ENCODE results near the gene KRT2. TPM values are rescaled to one million over a fixed set of nuclear protein-coding genes. Genes with fewer than 3 reads are reported as not detected.

The KRT2 gene
- total and polyA plus RNA-seq, 8 donors: not detected

DNA sequence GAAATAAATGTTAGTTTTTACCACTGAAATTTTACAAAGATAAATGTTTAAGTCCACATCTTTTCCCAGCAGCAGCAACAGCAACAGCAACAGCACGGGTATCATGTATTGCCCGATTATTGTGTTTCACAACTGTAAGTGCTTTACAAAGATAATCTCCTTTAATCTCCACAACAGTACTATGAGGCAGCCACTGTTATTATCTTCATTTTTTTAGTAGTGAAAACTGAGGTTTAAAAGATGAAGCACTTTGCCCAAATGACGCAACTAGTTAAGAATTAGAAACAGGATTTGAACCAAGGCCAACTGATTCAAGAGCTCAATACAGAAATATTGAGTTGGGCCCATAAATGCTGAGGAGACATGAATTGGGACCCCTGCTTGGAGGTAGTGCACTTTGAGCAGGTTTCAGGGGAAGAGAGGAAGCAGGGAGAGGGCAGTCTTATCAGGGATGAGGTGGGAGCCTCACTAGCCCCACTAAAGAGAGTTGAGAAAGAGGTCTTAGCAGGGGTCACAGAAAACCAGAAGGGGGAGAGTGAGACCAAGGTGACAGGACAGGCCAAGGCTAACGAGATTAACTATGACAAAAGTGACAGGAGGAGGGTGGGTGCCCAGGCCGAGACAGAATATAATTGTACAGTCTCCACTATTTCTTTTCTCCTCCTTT, 15.3 kb downstream of the KRT2 start:
- Histone ChIP-seq H3K9me3 (no peaks in the 10 kb centered on the region), H3K27ac (no peak overlapping the region), H3K4me1 (no peaks in the 10 kb centered on the region), H3K4me3 (no peak overlapping the region), H3K27me3 (no peaks in the 10 kb centered on the region), H3K36me3 (no peaks in the 10 kb centered on the region)
- ATAC-seq: no peak
- TF ChIP-seq CTCF (IDR thresholded peaks at IDR 0.05): no peak
- DNase-seq: no peak
- intact Hi-C loops (cut with DNase I): no loop called here

DNA sequence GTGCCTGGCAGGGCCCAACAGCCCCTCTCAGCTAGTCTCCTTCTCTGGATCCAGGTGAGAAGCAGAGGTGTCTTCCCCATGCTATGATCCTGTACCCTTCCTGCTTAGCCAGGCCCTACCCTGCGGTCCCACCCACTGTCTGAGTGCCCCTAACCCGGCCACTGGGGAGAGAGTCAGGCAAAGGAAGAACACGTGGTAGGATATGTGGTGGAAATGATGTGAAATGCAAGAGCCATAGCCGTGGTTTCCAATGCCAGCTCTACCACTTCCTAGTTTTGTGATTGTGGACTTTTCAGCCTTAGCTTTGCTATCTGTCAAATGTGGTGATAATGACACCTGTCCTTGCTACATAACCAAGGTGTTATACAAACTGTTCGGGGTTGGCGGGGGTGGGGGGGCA, 15.8 kb downstream of the KRT2 start:
- DNase-seq: no peak
- TF ChIP-seq CTCF (IDR thresholded peaks at IDR 0.05): no peak
- no peaks in the 10 kb centered on the region for H3K36me3 ChIP-seq

GRCh38 chr12:52634266-52635056, 17.6 kb downstream of the KRT2 start:
- no peaks in the 10 kb centered on the region for H3K4me1 ChIP-seq
- no peaks in the 10 kb centered on the region for H3K36me3 ChIP-seq
- ATAC-seq (no peak), DNase-seq (no peak)
- no peaks in the 10 kb centered on the region for H3K9me3 ChIP-seq
- peaks cover 0 to 16% of the 10 kb centered on the region in 2 donors for H3K27me3 ChIP-seq
- intact Hi-C loops (cut with DNase I): no loop called here
- no peak overlapping the region for H3K27ac ChIP-seq
- no peak for TF ChIP-seq CTCF (IDR thresholded peaks at IDR 0.05)
- no peak overlapping the region for H3K4me3 ChIP-seq

More for the DNA sequence above, 15.8 kb downstream of the KRT2 start:
- intact Hi-C loops (cut with DNase I): no loop called here
- H3K27ac ChIP-seq: no peak overlapping the region
- no peak for ATAC-seq
- no peaks in the 10 kb centered on the region for H3K4me1 ChIP-seq
- H3K4me3 ChIP-seq: no peak overlapping the region
- H3K9me3 ChIP-seq: no peaks in the 10 kb centered on the region
- no peaks in the 10 kb centered on the region for H3K27me3 ChIP-seq

DNA sequence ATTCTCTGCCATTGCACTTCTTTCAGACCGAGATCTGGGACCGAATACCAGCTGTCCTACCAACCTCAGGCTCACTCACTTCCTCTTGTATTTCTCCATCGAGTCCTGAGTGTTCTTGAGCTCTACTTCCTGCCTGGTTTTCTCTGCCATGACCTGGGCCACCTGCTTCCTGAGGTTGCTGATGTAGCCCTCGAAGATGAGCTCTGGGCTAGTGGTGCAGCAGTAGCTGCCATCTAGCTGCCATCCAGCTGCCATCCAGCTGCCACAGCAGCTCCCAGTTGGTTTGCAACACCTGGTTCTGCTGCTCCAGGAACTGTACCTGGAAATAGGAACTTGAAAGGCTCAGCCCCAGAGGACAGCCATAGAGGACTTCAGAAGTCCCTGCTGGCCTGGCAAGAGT, 18.6 kb downstream of the KRT2 start:
- no peak overlapping the region for H3K27ac ChIP-seq
- TF ChIP-seq CTCF (IDR thresholded peaks at IDR 0.05): no peak
- no peaks in the 10 kb centered on the region for H3K4me1 ChIP-seq
- ATAC-seq (no peak), DNase-seq (no peak)
- H3K9me3 ChIP-seq: no peaks in the 10 kb centered on the region
- intact Hi-C loops (cut with DNase I): no loop called here
- peaks cover 0 to 25% of the 10 kb centered on the region in 2 donors for H3K27me3 ChIP-seq
- H3K36me3 ChIP-seq: no peaks in the 10 kb centered on the region
- no peak overlapping the region for H3K4me3 ChIP-seq

DNA sequence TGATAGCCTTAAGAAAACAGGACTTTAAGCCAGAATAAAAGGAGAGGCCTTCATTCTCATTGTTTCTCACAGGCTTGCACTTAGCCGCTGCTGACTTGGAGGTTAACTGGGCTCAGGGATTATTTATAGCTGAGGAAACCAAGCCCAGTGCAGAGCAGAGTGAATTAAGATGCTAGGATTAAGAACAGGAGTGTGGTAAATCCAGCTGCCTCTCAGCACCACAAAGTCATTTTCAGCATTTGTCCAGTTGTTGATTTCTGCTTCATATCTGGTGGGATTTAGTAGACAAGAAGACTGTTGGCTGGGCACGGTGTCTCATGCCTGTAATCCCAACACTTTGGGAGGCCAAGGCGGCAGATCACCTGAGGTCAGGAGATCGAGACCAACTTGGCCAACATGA, 19.4 kb downstream of the KRT2 start:
- H3K27ac ChIP-seq: no peak overlapping the region
- H3K36me3 ChIP-seq: no peaks in the 10 kb centered on the region
- intact Hi-C loops (cut with DNase I): no loop called here
- DNase-seq (no peak), ATAC-seq (no peak)
- H3K4me3 ChIP-seq: no peak overlapping the region
- no peaks in the 10 kb centered on the region for H3K4me1 ChIP-seq
- H3K9me3 ChIP-seq: no peaks in the 10 kb centered on the region
- H3K27me3 ChIP-seq: peaks cover 0 to 25% of the 10 kb centered on the region in 2 donors
- no peak for TF ChIP-seq CTCF (IDR thresholded peaks at IDR 0.05)
